ENCODE measurements around the gene CACNA2D3. TPM values are rescaled to one million over a fixed set of nuclear protein-coding genes. Genes with fewer than 3 reads are reported as not detected.

The CACNA2D3 gene
- total RNA-seq, 6 experiments from 2014 or later, result 0.14 to 0.23 (median 0.19) TPM; not detected in 2

DNA sequence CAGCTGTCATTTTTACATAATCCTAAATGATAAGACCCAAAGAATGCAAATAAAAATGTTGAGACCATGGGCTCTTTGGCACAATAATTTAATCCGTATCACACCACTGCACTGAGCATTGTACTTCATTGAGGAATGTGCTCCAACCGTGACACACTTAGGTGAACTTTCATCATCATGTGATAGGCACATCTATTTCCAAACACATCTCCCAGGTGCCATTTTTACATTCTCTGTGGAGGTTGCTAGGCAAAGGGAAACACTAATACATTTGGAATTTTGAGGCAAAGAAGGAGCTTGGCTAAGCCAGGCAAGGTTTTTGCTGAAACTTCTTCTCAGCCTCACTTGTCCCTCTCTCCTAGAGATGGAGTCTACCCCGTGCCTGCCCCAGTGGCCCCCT lies 736.8 kb downstream of the CACNA2D3 start:
- Mint-ChIP-seq H3K27ac (no peak overlapping the region), H3K4me3 (no peak overlapping the region), H3K27me3 (ENCODE audit: insufficient read depth) (no peaks in the 10 kb centered on the region), H3K4me1 (ENCODE audit: low read depth) (peaks cover 75% of the 10 kb centered on the region), H3K9me3 (no peaks in the 10 kb centered on the region), H3K36me3 (ENCODE audit: low read depth) (no peaks in the 10 kb centered on the region)
- DNase-seq, result peak; percentile 57
- TF ChIP-seq, protein P1, sequence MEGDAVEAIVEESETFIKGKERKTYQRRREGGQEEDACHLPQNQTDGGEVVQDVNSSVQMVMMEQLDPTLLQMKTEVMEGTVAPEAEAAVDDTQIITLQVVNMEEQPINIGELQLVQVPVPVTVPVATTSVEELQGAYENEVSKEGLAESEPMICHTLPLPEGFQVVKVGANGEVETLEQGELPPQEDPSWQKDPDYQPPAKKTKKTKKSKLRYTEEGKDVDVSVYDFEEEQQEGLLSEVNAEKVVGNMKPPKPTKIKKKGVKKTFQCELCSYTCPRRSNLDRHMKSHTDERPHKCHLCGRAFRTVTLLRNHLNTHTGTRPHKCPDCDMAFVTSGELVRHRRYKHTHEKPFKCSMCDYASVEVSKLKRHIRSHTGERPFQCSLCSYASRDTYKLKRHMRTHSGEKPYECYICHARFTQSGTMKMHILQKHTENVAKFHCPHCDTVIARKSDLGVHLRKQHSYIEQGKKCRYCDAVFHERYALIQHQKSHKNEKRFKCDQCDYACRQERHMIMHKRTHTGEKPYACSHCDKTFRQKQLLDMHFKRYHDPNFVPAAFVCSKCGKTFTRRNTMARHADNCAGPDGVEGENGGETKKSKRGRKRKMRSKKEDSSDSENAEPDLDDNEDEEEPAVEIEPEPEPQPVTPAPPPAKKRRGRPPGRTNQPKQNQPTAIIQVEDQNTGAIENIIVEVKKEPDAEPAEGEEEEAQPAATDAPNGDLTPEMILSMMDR (IDR thresholded peaks at IDR 0.05), result no peak

DNA sequence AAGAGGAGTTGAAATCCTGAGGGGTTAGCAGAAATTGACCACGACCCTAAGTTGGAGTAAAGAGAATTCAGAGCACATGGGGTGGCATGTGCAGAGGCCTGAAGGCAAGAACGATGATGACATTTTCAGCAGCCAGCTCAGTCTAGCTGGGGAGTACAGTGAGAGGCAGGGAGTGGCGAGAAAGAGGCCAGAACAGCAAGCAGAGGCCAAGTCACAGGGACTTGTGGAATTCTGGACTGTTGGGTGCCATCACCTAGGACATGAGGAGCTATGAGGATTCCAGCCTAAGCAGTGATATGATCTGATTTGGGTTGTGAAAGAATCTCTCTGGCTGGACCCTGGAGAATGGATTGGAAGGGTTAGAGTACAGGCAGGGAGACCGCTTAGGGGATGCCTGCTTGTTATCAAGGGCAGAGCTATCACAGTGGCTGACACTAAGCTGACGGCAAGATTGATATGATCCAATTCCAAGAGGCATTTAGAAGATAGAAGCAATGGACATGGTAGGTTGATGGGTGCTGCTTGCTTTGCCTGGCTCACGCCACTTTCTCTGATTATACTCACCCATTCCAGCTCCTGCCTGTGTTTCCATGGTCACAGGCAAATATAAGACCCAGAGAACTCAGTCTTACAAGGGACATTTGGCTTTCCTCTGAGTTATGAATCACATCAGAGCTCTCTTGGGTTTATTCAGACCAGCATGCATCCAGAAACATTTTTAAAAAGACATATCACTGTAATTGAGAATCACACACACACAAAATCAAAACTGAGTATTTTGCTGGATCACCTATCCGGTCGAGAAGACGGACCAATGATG lies 739.1 kb downstream of the CACNA2D3 start:
- Mint-ChIP-seq H3K9me3 (no peaks in the 10 kb centered on the region), H3K4me1 (ENCODE audit: low read depth) (peaks cover 66% of the 10 kb centered on the region), H3K4me3 (no peak overlapping the region), H3K27me3 (ENCODE audit: insufficient read depth) (no peaks in the 10 kb centered on the region), H3K27ac (peak overlapping the region; percentile 27; the same call in 1 of the 2 replicates), H3K36me3 (ENCODE audit: low read depth) (no peaks in the 10 kb centered on the region)
- no peak for DNase-seq
- TF ChIP-seq, protein P1 (IDR thresholded peaks at IDR 0.05), result no peak

DNA sequence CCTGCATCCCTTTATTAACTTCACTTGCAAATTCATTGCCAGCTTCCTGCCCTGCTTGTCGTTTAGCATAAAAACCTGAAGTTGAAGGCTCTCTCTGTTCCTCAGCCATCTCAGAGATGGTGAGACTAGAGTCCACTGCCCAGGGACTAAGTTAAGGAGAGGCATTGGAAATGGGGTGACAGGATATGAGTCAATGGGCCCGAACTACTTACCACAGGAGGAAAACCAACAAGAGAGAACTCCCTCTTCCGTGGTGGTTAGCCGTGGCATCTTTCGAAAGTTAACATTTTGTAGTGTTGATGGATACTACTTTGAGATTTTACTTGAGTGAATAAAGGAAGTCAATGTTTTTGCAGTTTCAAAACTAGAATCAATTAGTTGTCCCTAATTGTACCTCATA lies 740.2 kb downstream of the CACNA2D3 start:
- TF ChIP-seq, protein P1 (IDR thresholded peaks at IDR 0.05), result no peak
- Mint-ChIP-seq H3K4me3 (no peak overlapping the region), H3K36me3 (ENCODE audit: low read depth) (no peaks in the 10 kb centered on the region), H3K4me1 (ENCODE audit: low read depth) (peaks cover 63% of the 10 kb centered on the region), H3K27me3 (ENCODE audit: insufficient read depth) (no peaks in the 10 kb centered on the region), H3K9me3 (no peaks in the 10 kb centered on the region), H3K27ac (no peak overlapping the region)
- no peak for DNase-seq

DNA sequence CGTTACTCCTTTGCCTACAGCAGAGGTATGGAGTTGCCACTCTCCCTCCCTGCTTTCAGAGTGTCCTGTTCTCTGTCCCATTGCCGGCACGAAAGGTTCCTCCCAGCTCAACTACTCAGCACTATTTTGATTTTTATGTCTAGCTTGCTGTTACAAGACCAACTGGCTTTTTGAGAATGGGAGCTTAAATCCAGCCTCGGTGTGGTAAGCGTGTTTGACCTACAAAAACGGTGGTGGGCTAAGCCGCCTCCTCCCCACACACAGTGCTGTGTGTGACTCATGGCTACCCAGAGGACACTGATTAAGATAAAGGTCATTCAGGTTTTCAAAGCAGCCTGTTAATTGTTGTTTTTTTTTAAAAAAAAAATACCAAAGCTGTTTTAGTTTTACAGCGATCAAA lies 741.0 kb downstream of the CACNA2D3 start:
- no peak overlapping the region for H3K4me3 Mint-ChIP-seq
- no peaks in the 10 kb centered on the region for H3K27me3 Mint-ChIP-seq (ENCODE audit: insufficient read depth)
- no peak overlapping the region for H3K27ac Mint-ChIP-seq
- H3K4me1 Mint-ChIP-seq (ENCODE audit: low read depth), result peaks cover 54% of the 10 kb centered on the region
- no peaks in the 10 kb centered on the region for H3K9me3 Mint-ChIP-seq
- DNase-seq, result no peak
- H3K36me3 Mint-ChIP-seq (ENCODE audit: low read depth), result no peaks in the 10 kb centered on the region
- TF ChIP-seq, protein P1 (IDR thresholded peaks at IDR 0.05), result no peak

DNA sequence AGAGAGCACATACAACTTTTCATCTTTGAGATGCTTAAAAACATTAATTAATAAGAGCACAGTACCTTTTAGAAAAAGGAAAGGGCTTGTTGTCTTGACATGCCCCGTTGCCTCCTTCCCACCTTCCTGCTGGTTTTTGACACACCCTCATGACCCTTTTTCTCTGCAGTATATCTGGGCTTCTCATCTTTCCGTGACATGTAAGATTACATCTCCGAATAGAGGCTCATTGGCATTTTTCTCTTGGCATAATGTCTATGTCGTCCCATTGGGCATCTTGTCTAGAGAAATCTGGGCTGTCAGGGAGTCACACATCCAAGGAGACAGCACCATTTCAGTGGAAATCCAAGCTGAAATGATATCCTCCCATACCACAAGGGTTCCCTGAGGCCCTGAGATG lies 741.4 kb downstream of the CACNA2D3 start:
- peaks cover 50% of the 10 kb centered on the region for H3K4me1 Mint-ChIP-seq (ENCODE audit: low read depth)
- H3K9me3 Mint-ChIP-seq, result no peaks in the 10 kb centered on the region
- no peaks in the 10 kb centered on the region for H3K36me3 Mint-ChIP-seq (ENCODE audit: low read depth)
- H3K27ac Mint-ChIP-seq, result no peak overlapping the region
- TF ChIP-seq, protein P1 (IDR thresholded peaks at IDR 0.05), result no peak
- DNase-seq, result no peak
- no peak overlapping the region for H3K4me3 Mint-ChIP-seq
- H3K27me3 Mint-ChIP-seq (ENCODE audit: insufficient read depth), result no peaks in the 10 kb centered on the region
